ENCODE measurements around the gene CD163L1.

CD163L1 gene

DNA sequence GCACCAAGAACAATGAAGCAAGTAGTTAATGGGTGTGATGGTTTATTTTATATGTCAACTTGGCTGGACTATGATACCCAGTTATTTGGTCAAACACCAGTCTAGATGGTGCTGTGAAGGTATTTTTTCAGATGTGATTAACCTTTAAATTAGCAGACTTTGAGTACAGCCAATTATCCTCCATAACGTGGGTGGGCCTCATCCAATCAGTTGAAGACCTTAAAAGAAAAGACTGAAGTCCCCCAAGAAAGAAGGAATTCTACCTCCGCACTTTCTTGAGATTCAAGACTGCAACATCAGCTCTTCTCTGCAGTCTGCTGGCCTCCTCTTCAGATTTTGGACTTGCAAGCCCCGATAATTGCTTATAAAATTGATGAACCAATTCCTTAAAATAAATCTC is 47.5 kb downstream of the CD163L1 start:
- no peak overlapping the region for H3K4ac ChIP-seq (ENCODE audit: low read length)
- no peak overlapping the region for H3K4me2 ChIP-seq (ENCODE audit: insufficient read depth, low read length, poor library complexity, severe bottlenecking)
- no peak overlapping the region for H3K4me3 ChIP-seq (ENCODE audit: low read length in 2 of 2)
- H3K9me3 ChIP-seq (replicated peaks in 1 of 2; ENCODE audit: control insufficient read depth in 2 of 2, insufficient read depth in 1 of 2, low read depth in 1 of 2, low read length in 2 of 2): peaks cover 0 to 2% of the 10 kb centered on the region in 2 donors
- no peak overlapping the region for H3K23ac ChIP-seq (ENCODE audit: low read depth, low read length, poor library complexity)
- H3K18ac ChIP-seq (ENCODE audit: low read length): no peak overlapping the region
- no peak overlapping the region for H3K27ac ChIP-seq (replicated peaks; ENCODE audit: low read length)
- H2AK5ac ChIP-seq (ENCODE audit: low read depth, low read length): no peak overlapping the region
- no peaks in the 10 kb centered on the region for H3K4me1 ChIP-seq (ENCODE audit: control insufficient read depth in 2 of 2, insufficient read depth in 1 of 2, low read depth in 1 of 2, low read length in 2 of 2)
- no peak overlapping the region for H2AFZ ChIP-seq (ENCODE audit: low read length)
- no peak for DNase-seq (ENCODE audit: low spot score)
- no peak overlapping the region for H2BK120ac ChIP-seq (ENCODE audit: low read depth, low read length)
- no peak overlapping the region for H3K9ac ChIP-seq (ENCODE audit: low read depth, low read length, poor library complexity)
- no peaks in the 10 kb centered on the region for H3K27me3 ChIP-seq (ENCODE audit: control insufficient read depth in 3 of 3, insufficient read depth in 3 of 3, low read depth in 1 of 3, low read length in 3 of 3)
- no peak overlapping the region for H3K14ac ChIP-seq (ENCODE audit: low read length)
- H3K36me3 ChIP-seq (replicated peaks in 1 of 2; ENCODE audit: control insufficient read depth in 2 of 2, insufficient read depth in 2 of 2, low read length in 2 of 2): no peaks in the 10 kb centered on the region
- H2BK15ac ChIP-seq (ENCODE audit: low read length): no peak overlapping the region
- no CpG with 5 or more reads among the region's 3 CpGs for WGBS, 2 donors (ENCODE audit: extremely low coverage in 2 of 2, insufficient read length in 2 of 2, insufficient replicate concordance in 1 of 2)
- H3K79me1 ChIP-seq (ENCODE audit: low read depth, low read length): no peaks in the 10 kb centered on the region
- no peak overlapping the region for H4K8ac ChIP-seq (ENCODE audit: low read depth, low read length)
- H4K91ac ChIP-seq (ENCODE audit: low read depth, low read length, poor library complexity): no peak overlapping the region
- H2BK12ac ChIP-seq (ENCODE audit: low read length): no peak overlapping the region
- no peak overlapping the region for H2BK5ac ChIP-seq (ENCODE audit: low read length)

DNA sequence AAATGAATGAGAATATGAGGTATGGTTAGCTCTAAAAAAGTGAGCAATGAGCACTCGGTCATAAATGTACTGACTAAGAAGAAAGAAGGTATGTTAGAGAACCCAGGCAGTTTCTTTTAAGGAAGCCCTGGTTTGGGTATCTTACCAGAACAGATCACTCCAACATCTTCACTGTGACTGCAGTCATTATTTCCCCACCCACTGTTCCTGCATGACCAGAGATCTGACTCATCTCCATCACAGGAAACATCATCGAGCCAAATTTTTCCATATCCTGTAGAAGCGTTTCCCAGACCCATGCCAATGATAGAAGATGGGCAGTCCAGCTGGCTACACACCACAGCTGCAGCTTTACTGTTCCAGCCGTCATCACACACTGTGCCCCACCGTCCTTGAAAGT is 48.0 kb downstream of the CD163L1 start:
- H2BK5ac ChIP-seq (ENCODE audit: low read length): no peak overlapping the region
- WGBS, 2 donors (ENCODE audit: extremely low coverage in 2 of 2, insufficient read length in 2 of 2, insufficient replicate concordance in 1 of 2): no CpG with 5 or more reads among the region's 5 CpGs
- no peaks in the 10 kb centered on the region for H3K27me3 ChIP-seq (ENCODE audit: control insufficient read depth in 3 of 3, insufficient read depth in 3 of 3, low read depth in 1 of 3, low read length in 3 of 3)
- H2BK15ac ChIP-seq (ENCODE audit: low read length): no peak overlapping the region
- no peak overlapping the region for H4K8ac ChIP-seq (ENCODE audit: low read depth, low read length)
- no peak overlapping the region for H2BK12ac ChIP-seq (ENCODE audit: low read length)
- H2BK120ac ChIP-seq (ENCODE audit: low read depth, low read length): no peak overlapping the region
- no peak for DNase-seq (ENCODE audit: low spot score)
- H3K4me2 ChIP-seq (ENCODE audit: insufficient read depth, low read length, poor library complexity, severe bottlenecking): no peak overlapping the region
- no peaks in the 10 kb centered on the region for H3K4me1 ChIP-seq (ENCODE audit: control insufficient read depth in 2 of 2, insufficient read depth in 1 of 2, low read depth in 1 of 2, low read length in 2 of 2)
- no peaks in the 10 kb centered on the region for H3K36me3 ChIP-seq (replicated peaks in 1 of 2; ENCODE audit: control insufficient read depth in 2 of 2, insufficient read depth in 2 of 2, low read length in 2 of 2)
- H3K18ac ChIP-seq (ENCODE audit: low read length): no peak overlapping the region
- no peak overlapping the region for H3K14ac ChIP-seq (ENCODE audit: low read length)
- no peak overlapping the region for H3K23ac ChIP-seq (ENCODE audit: low read depth, low read length, poor library complexity)
- H3K9ac ChIP-seq (ENCODE audit: low read depth, low read length, poor library complexity): no peak overlapping the region
- no peak overlapping the region for H2AFZ ChIP-seq (ENCODE audit: low read length)
- H3K4ac ChIP-seq (ENCODE audit: low read length): peak overlapping the region; percentile 84
- H2AK5ac ChIP-seq (ENCODE audit: low read depth, low read length): no peak overlapping the region
- no peak overlapping the region for H4K91ac ChIP-seq (ENCODE audit: low read depth, low read length, poor library complexity)
- H3K9me3 ChIP-seq (replicated peaks in 1 of 2; ENCODE audit: control insufficient read depth in 2 of 2, insufficient read depth in 1 of 2, low read depth in 1 of 2, low read length in 2 of 2): peaks cover 0 to 2% of the 10 kb centered on the region in 2 donors
- H3K79me1 ChIP-seq (ENCODE audit: low read depth, low read length): no peaks in the 10 kb centered on the region
- no peak overlapping the region for H3K4me3 ChIP-seq (ENCODE audit: low read length in 2 of 2)
- no peak overlapping the region for H3K27ac ChIP-seq (replicated peaks; ENCODE audit: low read length)

DNA sequence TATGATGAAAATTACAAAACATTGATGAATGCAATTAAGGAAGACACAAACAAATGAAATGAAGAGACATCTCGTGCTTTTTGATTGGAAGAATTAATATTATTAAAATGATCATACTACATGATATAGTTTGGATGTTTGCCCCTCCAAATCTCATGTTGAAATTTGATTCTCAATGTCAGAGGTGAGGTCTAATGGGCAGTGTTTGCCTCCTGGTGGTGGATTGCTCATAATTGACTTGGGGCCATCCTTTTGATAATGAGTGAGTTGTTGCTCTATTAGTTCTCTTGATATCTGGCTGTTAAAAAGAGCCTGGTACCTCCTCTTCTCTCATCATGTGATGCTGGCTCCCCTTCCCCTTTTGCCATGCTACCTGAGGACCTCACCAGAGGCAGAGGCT is 56.7 kb downstream of the CD163L1 start:
- no peaks in the 10 kb centered on the region for H3K9me3 ChIP-seq (replicated peaks in 1 of 2; ENCODE audit: control insufficient read depth in 2 of 2, insufficient read depth in 1 of 2, low read depth in 1 of 2, low read length in 2 of 2)
- no peak overlapping the region for H2AFZ ChIP-seq (ENCODE audit: low read length)
- no peak overlapping the region for H3K9ac ChIP-seq (ENCODE audit: low read depth, low read length, poor library complexity)
- no peak overlapping the region for H3K27ac ChIP-seq (replicated peaks; ENCODE audit: low read length)
- H4K91ac ChIP-seq (ENCODE audit: low read depth, low read length, poor library complexity): no peak overlapping the region
- H3K4me3 ChIP-seq (ENCODE audit: low read length in 2 of 2): no peak overlapping the region
- H3K23ac ChIP-seq (ENCODE audit: low read depth, low read length, poor library complexity): no peak overlapping the region
- no peak overlapping the region for H2BK5ac ChIP-seq (ENCODE audit: low read length)
- H3K79me1 ChIP-seq (ENCODE audit: low read depth, low read length): no peaks in the 10 kb centered on the region
- H3K4me2 ChIP-seq (ENCODE audit: insufficient read depth, low read length, poor library complexity, severe bottlenecking): no peak overlapping the region
- no peaks in the 10 kb centered on the region for H3K36me3 ChIP-seq (replicated peaks in 1 of 2; ENCODE audit: control insufficient read depth in 2 of 2, insufficient read depth in 2 of 2, low read length in 2 of 2)
- no peak overlapping the region for H2BK120ac ChIP-seq (ENCODE audit: low read depth, low read length)
- DNase-seq (ENCODE audit: low spot score): no peak
- no CpG with 5 or more reads among the region's 1 CpG for WGBS, 2 donors (ENCODE audit: extremely low coverage in 2 of 2, insufficient read length in 2 of 2, insufficient replicate concordance in 1 of 2)
- H2BK15ac ChIP-seq (ENCODE audit: low read length): no peak overlapping the region
- H3K27me3 ChIP-seq (ENCODE audit: control insufficient read depth in 3 of 3, insufficient read depth in 3 of 3, low read depth in 1 of 3, low read length in 3 of 3): no peaks in the 10 kb centered on the region
- no peak overlapping the region for H2BK12ac ChIP-seq (ENCODE audit: low read length)
- H3K18ac ChIP-seq (ENCODE audit: low read length): no peak overlapping the region
- H3K4ac ChIP-seq (ENCODE audit: low read length): no peak overlapping the region
- H2AK5ac ChIP-seq (ENCODE audit: low read depth, low read length): no peak overlapping the region
- H3K14ac ChIP-seq (ENCODE audit: low read length): no peak overlapping the region
- no peak overlapping the region for H4K8ac ChIP-seq (ENCODE audit: low read depth, low read length)
- no peaks in the 10 kb centered on the region for H3K4me1 ChIP-seq (ENCODE audit: control insufficient read depth in 2 of 2, insufficient read depth in 1 of 2, low read depth in 1 of 2, low read length in 2 of 2)

DNA sequence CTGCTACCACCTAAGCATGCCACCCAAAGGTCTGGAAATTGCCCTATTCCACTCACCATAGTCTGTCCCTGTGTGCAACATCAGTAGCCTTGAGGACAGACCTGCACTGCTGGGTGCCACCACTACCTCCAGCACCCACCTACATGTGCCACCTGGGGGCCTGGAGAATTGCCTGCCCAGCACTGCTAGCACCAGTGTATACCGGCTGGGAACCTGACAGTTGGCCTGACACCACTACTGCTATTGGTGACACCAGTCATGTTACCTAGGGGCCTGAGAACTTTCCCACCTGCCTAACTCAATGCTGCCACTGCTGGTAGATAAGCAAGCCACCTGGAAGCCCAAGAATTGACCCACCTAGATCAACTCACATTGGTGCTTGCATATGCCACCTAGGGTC is 60.8 kb downstream of the CD163L1 start:
- WGBS, 2 donors (ENCODE audit: extremely low coverage in 2 of 2, insufficient read length in 2 of 2, insufficient replicate concordance in 1 of 2): no CpG with 5 or more reads among the region's 1 CpG
- H3K4me1 ChIP-seq (ENCODE audit: control insufficient read depth in 2 of 2, insufficient read depth in 1 of 2, low read depth in 1 of 2, low read length in 2 of 2): no peaks in the 10 kb centered on the region
- no peak overlapping the region for H3K14ac ChIP-seq (ENCODE audit: low read length)
- no peak overlapping the region for H4K91ac ChIP-seq (ENCODE audit: low read depth, low read length, poor library complexity)
- no peaks in the 10 kb centered on the region for H3K36me3 ChIP-seq (replicated peaks in 1 of 2; ENCODE audit: control insufficient read depth in 2 of 2, insufficient read depth in 2 of 2, low read length in 2 of 2)
- H3K4me2 ChIP-seq (ENCODE audit: insufficient read depth, low read length, poor library complexity, severe bottlenecking): no peak overlapping the region
- no peak overlapping the region for H2BK5ac ChIP-seq (ENCODE audit: low read length)
- no peaks in the 10 kb centered on the region for H3K9me3 ChIP-seq (replicated peaks in 1 of 2; ENCODE audit: control insufficient read depth in 2 of 2, insufficient read depth in 1 of 2, low read depth in 1 of 2, low read length in 2 of 2)
- no peak overlapping the region for H2BK120ac ChIP-seq (ENCODE audit: low read depth, low read length)
- no peak for DNase-seq (ENCODE audit: low spot score)
- no peak overlapping the region for H3K23ac ChIP-seq (ENCODE audit: low read depth, low read length, poor library complexity)
- H3K9ac ChIP-seq (ENCODE audit: low read depth, low read length, poor library complexity): no peak overlapping the region
- no peak overlapping the region for H2AFZ ChIP-seq (ENCODE audit: low read length)
- H2AK5ac ChIP-seq (ENCODE audit: low read depth, low read length): no peak overlapping the region
- H2BK15ac ChIP-seq (ENCODE audit: low read length): no peak overlapping the region
- no peak overlapping the region for H3K18ac ChIP-seq (ENCODE audit: low read length)
- no peaks in the 10 kb centered on the region for H3K79me1 ChIP-seq (ENCODE audit: low read depth, low read length)
- H3K4me3 ChIP-seq (ENCODE audit: low read length in 2 of 2): peak overlapping the region in 1 of 2 donors; percentile 68
- no peak overlapping the region for H3K27ac ChIP-seq (replicated peaks; ENCODE audit: low read length)
- no peak overlapping the region for H4K8ac ChIP-seq (ENCODE audit: low read depth, low read length)
- no peak overlapping the region for H3K4ac ChIP-seq (ENCODE audit: low read length)
- H2BK12ac ChIP-seq (ENCODE audit: low read length): no peak overlapping the region
- H3K27me3 ChIP-seq (ENCODE audit: control insufficient read depth in 3 of 3, insufficient read depth in 3 of 3, low read depth in 1 of 3, low read length in 3 of 3): no peaks in the 10 kb centered on the region

All from neuronal stem cell (in vitro differentiated cells).